ENCODE data around the gene HCN4. TPM values are rescaled to one million over a fixed set of nuclear protein-coding genes. Genes with fewer than 3 reads are reported as not detected.

HCN4 gene
- total RNA-seq, 4 donors from 2014 or later, result 0.14 TPM; not detected in 3

DNA sequence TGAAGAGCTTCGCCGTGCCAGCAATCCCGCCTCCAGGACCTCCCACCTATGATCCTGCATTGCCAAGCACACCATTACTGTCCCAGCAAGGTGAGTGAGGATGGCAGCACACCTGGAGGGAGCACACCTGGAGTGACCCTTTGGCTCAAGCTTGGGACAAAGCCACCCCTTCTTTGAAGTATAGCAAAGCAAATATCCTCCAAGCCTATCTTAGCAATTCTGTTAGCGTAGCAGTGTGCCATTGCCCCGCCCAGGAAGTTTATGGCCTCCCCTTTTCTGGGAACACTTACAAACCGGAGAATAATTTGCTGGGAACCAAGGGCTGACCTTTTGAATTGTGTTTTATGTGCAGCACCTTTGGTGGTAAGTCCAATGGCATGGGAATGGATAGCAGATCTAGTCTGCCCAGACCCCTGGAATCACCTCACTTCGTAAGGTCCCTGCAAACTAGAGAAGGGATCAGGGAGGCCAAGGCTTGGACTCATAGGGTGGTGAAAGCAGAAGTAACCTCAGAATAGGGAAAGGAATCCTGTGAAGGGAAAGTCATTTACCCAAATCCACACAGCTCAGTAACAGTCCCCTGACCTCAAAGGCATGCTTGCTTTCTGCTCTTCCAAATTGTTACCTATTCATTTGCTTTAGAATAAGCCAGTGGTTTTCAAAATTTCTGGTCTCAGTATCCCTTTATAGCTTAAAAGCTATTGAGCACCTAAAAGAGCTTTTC, 70.1 kb downstream of the HCN4 start:
- Histone ChIP-seq H3K4me1 (no peaks in the 10 kb centered on the region), H3K27me3 (no peaks in the 10 kb centered on the region), H3K9me3 (no peaks in the 10 kb centered on the region), H3K4me3 (no peak overlapping the region), H3K27ac (no peak overlapping the region), H3K36me3 (peaks cover 0 to 41% (median 11%) of the 10 kb centered on the region in 4 donors)
- TF ChIP-seq POLR2A (IDR thresholded peaks at IDR 0.05), result no peak
- TF ChIP-seq EP300 (IDR thresholded peaks at IDR 0.05; ENCODE audit: low read depth), result no peak
- TF ChIP-seq, protein P1, sequence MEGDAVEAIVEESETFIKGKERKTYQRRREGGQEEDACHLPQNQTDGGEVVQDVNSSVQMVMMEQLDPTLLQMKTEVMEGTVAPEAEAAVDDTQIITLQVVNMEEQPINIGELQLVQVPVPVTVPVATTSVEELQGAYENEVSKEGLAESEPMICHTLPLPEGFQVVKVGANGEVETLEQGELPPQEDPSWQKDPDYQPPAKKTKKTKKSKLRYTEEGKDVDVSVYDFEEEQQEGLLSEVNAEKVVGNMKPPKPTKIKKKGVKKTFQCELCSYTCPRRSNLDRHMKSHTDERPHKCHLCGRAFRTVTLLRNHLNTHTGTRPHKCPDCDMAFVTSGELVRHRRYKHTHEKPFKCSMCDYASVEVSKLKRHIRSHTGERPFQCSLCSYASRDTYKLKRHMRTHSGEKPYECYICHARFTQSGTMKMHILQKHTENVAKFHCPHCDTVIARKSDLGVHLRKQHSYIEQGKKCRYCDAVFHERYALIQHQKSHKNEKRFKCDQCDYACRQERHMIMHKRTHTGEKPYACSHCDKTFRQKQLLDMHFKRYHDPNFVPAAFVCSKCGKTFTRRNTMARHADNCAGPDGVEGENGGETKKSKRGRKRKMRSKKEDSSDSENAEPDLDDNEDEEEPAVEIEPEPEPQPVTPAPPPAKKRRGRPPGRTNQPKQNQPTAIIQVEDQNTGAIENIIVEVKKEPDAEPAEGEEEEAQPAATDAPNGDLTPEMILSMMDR (IDR thresholded peaks at IDR 0.05), result no peak
- DNase-seq, result no peak
- intact Hi-C loops (cut with DNase I; ENCODE audit: low total_unique reads) (no loop called here), in situ Hi-C loops (cut with MboI; ENCODE audit: low pct_ligation_motif_present in 1 of 4, low pct_unique_long_range_greater_than_20kb in 1 of 4, low sequenced_read_pairs in 3 of 4) (no loop called here)
- WGBS, 2 donors (ENCODE audit: low coverage in 1 of 2), result 66% methylated on average over 7 of the region's 7 CpGs; no CpG with 5 or more reads in 1 of the 2 donors

DNA sequence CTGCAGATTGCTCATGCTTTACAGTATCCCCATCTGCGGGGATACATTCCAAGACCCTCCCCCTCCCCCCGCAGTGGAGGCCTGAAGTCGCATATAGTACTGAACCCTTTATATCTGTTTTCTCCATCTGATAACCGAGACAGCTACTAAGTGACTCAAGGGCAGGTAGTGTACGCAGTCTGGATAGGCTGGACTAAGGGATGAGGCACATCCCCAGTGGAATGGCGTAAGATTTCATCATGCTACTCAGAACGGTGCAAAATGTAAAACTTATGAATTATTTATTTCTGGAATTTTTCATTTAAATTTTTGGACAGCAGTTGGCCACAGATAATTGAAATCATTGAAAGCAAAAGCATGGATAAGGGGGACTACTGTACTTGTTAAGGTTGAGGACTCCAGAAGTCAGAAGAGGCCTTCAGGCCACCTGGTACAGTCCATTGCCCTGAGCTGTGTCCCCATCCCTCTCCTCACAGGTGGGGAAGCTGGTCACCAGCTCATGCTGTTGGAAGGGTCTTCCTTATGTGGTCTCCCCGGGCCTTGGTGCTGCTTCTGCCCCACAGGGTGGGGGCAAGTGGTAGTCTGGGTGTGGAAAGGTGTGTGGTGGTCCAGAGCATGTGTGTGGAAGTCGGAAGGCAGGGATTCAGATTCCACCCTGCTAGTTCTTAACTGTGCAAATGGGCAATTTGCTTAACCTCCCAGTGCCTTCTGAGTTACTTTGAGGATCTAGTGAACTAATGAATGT, 72.0 kb downstream of the HCN4 start:
- H3K4me1 ChIP-seq, result no peaks in the 10 kb centered on the region
- DNase-seq, result no peak
- H3K9me3 ChIP-seq, result no peaks in the 10 kb centered on the region
- H3K36me3 ChIP-seq, result peaks cover 0 to 24% (median 5%) of the 10 kb centered on the region in 4 donors
- no peak overlapping the region for H3K27ac ChIP-seq
- in situ Hi-C loops (cut with MboI; ENCODE audit: low pct_ligation_motif_present in 1 of 4, low pct_unique_long_range_greater_than_20kb in 1 of 4, low sequenced_read_pairs in 3 of 4) (no loop called here), intact Hi-C loops (cut with DNase I; ENCODE audit: low total_unique reads) (no loop called here)
- H3K27me3 ChIP-seq, result no peaks in the 10 kb centered on the region
- TF ChIP-seq POLR2AphosphoS5 (IDR thresholded peaks at IDR 0.05), result no peak
- TF ChIP-seq POLR2A (IDR thresholded peaks at IDR 0.05), result no peak
- TF ChIP-seq EP300 (IDR thresholded peaks at IDR 0.05; ENCODE audit: low read depth), result no peak
- TF ChIP-seq, protein P1 (IDR thresholded peaks at IDR 0.05), result no peak
- H3K4me3 ChIP-seq, result no peak overlapping the region
- WGBS, 2 donors (ENCODE audit: low coverage in 1 of 2), result 88 to 100% methylated on average over 2 to 9 of the region's 9 CpGs

DNA sequence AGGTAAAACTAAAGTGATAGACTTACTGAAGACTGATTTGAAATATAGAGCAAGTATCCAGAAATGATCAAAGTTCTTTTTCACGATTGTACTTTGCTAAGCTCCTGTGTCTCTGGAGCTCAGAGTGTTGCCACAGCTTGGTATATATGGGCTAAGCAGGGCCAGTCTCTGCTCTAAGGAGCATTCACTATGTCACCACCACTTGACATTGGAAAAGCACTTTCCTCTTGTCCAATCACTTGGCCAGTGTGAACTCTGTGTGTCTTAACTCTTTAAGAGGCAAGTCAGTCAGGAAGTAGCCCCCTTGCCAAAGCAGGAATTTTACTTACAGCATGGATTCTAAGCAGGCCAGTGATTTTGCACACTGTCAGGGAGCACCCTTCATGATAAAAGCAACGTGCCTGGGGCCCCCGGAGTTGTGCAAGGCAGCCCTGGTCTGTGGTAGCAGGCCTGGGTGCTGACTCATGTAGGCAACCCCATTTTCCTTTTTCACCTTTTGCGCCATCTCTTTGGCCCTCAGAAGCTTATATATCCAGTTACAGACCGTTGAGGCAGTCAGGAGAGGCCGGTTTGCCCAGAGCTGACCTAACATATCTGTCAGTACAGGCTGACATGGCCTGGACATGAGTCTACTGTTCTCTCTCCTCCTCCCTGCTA, 73.0 kb downstream of the HCN4 start:
- Histone ChIP-seq H3K27me3 (no peaks in the 10 kb centered on the region), H3K27ac (no peak overlapping the region), H3K4me3 (no peak overlapping the region), H3K4me1 (no peaks in the 10 kb centered on the region), H3K9me3 (no peaks in the 10 kb centered on the region), H3K36me3 (peaks cover 0 to 20% (median 6%) of the 10 kb centered on the region in 4 donors)
- intact Hi-C loops (cut with DNase I; ENCODE audit: low total_unique reads) (no loop called here), in situ Hi-C loops (cut with MboI; ENCODE audit: low pct_ligation_motif_present in 1 of 4, low pct_unique_long_range_greater_than_20kb in 1 of 4, low sequenced_read_pairs in 3 of 4) (no loop called here)
- WGBS, 2 donors (ENCODE audit: low coverage in 1 of 2), result 65 to 88% methylated on average over 4 to 6 of the region's 6 CpGs
- TF ChIP-seq, protein P1 (IDR thresholded peaks at IDR 0.05), result no peak
- TF ChIP-seq POLR2A (IDR thresholded peaks at IDR 0.05) (no peak), POLR2AphosphoS5 (IDR thresholded peaks at IDR 0.05) (no peak), EP300 (IDR thresholded peaks at IDR 0.05; ENCODE audit: low read depth) (no peak)
- DNase-seq, result no peak

DNA sequence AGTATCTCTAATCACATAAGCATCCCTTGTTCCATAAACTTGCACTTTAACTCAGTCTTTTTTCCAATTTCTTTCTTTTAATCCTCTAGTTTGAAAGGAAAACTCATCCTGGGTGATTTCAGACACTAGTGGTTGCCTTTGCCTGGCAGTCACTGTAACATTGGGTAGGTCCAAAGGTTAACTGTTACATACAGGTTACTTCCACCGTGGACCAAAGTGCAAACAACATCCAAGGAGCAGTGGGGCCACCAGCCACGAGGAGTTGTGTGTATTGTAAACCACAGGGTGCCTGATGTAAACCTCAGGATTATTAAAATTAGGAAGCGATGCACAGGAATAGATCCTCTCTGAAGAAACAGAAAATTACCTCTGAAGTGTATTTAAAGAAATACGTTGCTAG, 75.0 kb downstream of the HCN4 start:
- TF ChIP-seq POLR2A (IDR thresholded peaks at IDR 0.05) (no peak), POLR2AphosphoS5 (IDR thresholded peaks at IDR 0.05) (no peak), EP300 (IDR thresholded peaks at IDR 0.05; ENCODE audit: low read depth) (no peak)
- TF ChIP-seq, protein P1 (IDR thresholded peaks at IDR 0.05), result no peak
- Histone ChIP-seq H3K27ac (no peak overlapping the region), H3K4me3 (no peak overlapping the region), H3K9me3 (no peaks in the 10 kb centered on the region), H3K4me1 (no peaks in the 10 kb centered on the region), H3K36me3 (peaks cover 0 to 28% (median 5%) of the 10 kb centered on the region in 4 donors), H3K27me3 (no peaks in the 10 kb centered on the region)
- in situ Hi-C loops (cut with MboI; ENCODE audit: low pct_ligation_motif_present in 1 of 4, low pct_unique_long_range_greater_than_20kb in 1 of 4, low sequenced_read_pairs in 3 of 4) (no loop called here), intact Hi-C loops (cut with DNase I; ENCODE audit: low total_unique reads) (no loop called here)
- DNase-seq, result no peak
- 40 to 64% methylated on average over 1 to 4 of the region's 4 CpGs for WGBS, 2 donors (ENCODE audit: low coverage in 1 of 2)
